ENCODE results near the gene PKN1.

DNA sequence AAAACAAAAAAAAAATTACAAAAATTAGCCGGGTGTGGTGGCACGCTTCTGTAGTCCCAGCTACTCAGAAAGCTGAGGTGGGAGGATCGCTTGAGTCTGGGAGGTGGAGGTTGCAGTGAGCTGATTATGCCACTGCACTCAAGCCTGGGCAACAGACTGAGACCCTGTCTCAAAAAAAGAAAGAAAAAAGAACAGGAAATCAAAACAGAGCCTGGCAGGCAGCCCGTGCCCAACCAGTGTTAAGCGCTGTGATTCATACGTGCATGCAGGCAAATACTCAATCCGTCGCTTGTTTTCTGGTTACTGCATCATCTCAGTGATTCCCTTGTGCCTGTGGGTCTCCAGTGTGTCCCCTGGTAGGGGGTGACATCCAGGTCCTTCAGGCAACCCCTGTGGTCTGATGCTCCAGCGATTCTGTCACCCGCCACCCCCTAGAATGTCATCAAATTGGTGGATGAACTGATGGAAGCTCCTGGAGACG lies 32.1 kb upstream of the PKN1 start:
- TF ChIP-seq EZH2 (IDR thresholded peaks at IDR 0.05; ENCODE audit: insufficient read depth, poor library complexity, severe bottlenecking) (no peak), EZH2phosphoT487 (IDR thresholded peaks at IDR 0.05; ENCODE audit: insufficient read depth, low read depth) (no peak)

Data from GM23248 (cell line).